Kidney capillary endothelial cell (primary cell): Measurements from ENCODE around the gene LSM8.
"Not testable (repeated sequence)": the region's sequence is repeated elsewhere in the genome, so short reads cannot be mapped to it uniquely, and the experiment has no call there.

ENCODE experiments used
- DNase-seq: peaks from one replicate; pipeline ENCODE4 v3.0.0-alpha.2; 2018; ENCODE audit warnings: low spot score

LSM8 gene

GRCh38 chr7:118214051-118214832, 30.3 kb downstream of the LSM8 start:
- DNase-seq, result peak; percentile 78

GRCh38 chr7:118214833-118215182, 30.8 kb downstream of the LSM8 start:
- no peak for DNase-seq

GRCh38 chr7:118217210-118217619, 33.3 kb downstream of the LSM8 start:
- DNase-seq, result no peak

- no peak for DNase-seq
Measured at GRCh38 chr7:118218413-118219156, 34.6 kb downstream of the LSM8 start.

- DNase-seq, result no peak
Measured at GRCh38 chr7:118219157-118219512, 35.2 kb downstream of the LSM8 start.

GRCh38 chr7:118220583-118220982, 36.6 kb downstream of the LSM8 start:
- DNase-seq, result no peak

- DNase-seq, result no peak
Measured at GRCh38 chr7:118222591-118222990, 38.6 kb downstream of the LSM8 start.

- no peak for DNase-seq
Measured at GRCh38 chr7:118224521-118224920, 40.6 kb downstream of the LSM8 start, which contains the start of gene ANKRD7. Gene ANKRD7 (plus strand): TSS chr7:118224704. CDS start chr7:118224831, 127 bp downstream.

- DNase-seq, result no peak
Measured at GRCh38 chr7:118232837-118233236, 48.9 kb downstream of the LSM8 start.

- no peak for DNase-seq
Measured at GRCh38 chr7:118233799-118234198, 49.8 kb downstream of the LSM8 start.

- no peak for DNase-seq
Measured at GRCh38 chr7:118239014-118239413, 55.0 kb downstream of the LSM8 start.

- DNase-seq, result not testable (repeated sequence)
Measured at GRCh38 chr7:118240320-118240719, 56.4 kb downstream of the LSM8 start.
